Measurements from ENCODE around the gene SESN3. TPM values are rescaled to one million over a fixed set of nuclear protein-coding genes. Genes with fewer than 3 reads are reported as not detected.

SESN3 gene
- total RNA-seq, 1 experiment from 2014 or later = 34.9 TPM

- TF ChIP-seq CTCF (IDR thresholded peaks at IDR 0.05) (no peak), HMGXB4 (CRISPR knock-in tag; IDR thresholded peaks at IDR 0.05) (no peak), ATF1 (CRISPR knock-in tag; IDR thresholded peaks at IDR 0.05) (no peak), ESRRA (CRISPR knock-in tag; IDR thresholded peaks at IDR 0.05; ENCODE audit: borderline replicate concordance) (no peak)
These were observed 86.4 kb downstream of the SESN3 start (continued) for GRCh38 chr11:95144313-95145235.

GRCh38 chr11:95143106-95143681, 87.8 kb downstream of the SESN3 start:
- ChIA-PET POLR2A (no interaction called here), CTCF (no interaction called here)
- peaks cover 75% of the 10 kb centered on the region for H3K27me3 Mint-ChIP-seq (ENCODE audit: low read depth)
- DNase-seq (ENCODE audit: low spot score) = no peak
- no peak for ATAC-seq
- no peaks in the 10 kb centered on the region for H3K36me3 Mint-ChIP-seq
- no peak overlapping the region for H3K27ac Mint-ChIP-seq
- TF ChIP-seq TEAD4 (CRISPR knock-in tag; IDR thresholded peaks at IDR 0.05) = no peak
- TF ChIP-seq PREB (CRISPR knock-in tag; IDR thresholded peaks at IDR 0.05; ENCODE audit: borderline replicate concordance) = no peak
- no peak for TF ChIP-seq ZNF232 (CRISPR knock-in tag; IDR thresholded peaks at IDR 0.05)
- TF ChIP-seq ZNF121 (CRISPR knock-in tag; IDR thresholded peaks at IDR 0.05) = no peak
- TF ChIP-seq NR2C2 (CRISPR knock-in tag; IDR thresholded peaks at IDR 0.05) = no peak
- H3K4me3 Mint-ChIP-seq = no peak overlapping the region
- no peaks in the 10 kb centered on the region for H3K4me1 Mint-ChIP-seq
- no peaks in the 10 kb centered on the region for H3K9me3 Mint-ChIP-seq

GRCh38 chr11:95142431-95142830, 88.6 kb downstream of the SESN3 start:
- ChIA-PET POLR2A (no interaction called here), CTCF (no interaction called here)
- peaks cover 68% of the 10 kb centered on the region for H3K27me3 Mint-ChIP-seq (ENCODE audit: low read depth)
- no peak overlapping the region for H3K4me3 Mint-ChIP-seq
- H3K27ac Mint-ChIP-seq = no peak overlapping the region
- ATAC-seq (no peak), DNase-seq (ENCODE audit: low spot score) (no peak)
- no peaks in the 10 kb centered on the region for H3K4me1 Mint-ChIP-seq
- TF ChIP-seq ZNF512 (CRISPR knock-in tag; IDR thresholded peaks at IDR 0.05; ENCODE audit: borderline replicate concordance) = no peak
- TF ChIP-seq TEAD1 (CRISPR knock-in tag; IDR thresholded peaks at IDR 0.05) = no peak
- TF ChIP-seq JUN (CRISPR knock-in tag; IDR thresholded peaks at IDR 0.05) = no peak
- TF ChIP-seq ZNF219 (CRISPR knock-in tag; IDR thresholded peaks at IDR 0.05; ENCODE audit: borderline replicate concordance) = no peak
- no peak for TF ChIP-seq MLX (CRISPR knock-in tag; IDR thresholded peaks at IDR 0.05)
- TF ChIP-seq NR1H2 (CRISPR knock-in tag; IDR thresholded peaks at IDR 0.05) = no peak
- no peaks in the 10 kb centered on the region for H3K9me3 Mint-ChIP-seq
- H3K36me3 Mint-ChIP-seq = no peaks in the 10 kb centered on the region

Data from WTC11 (cell line).